ENCODE data around the gene SERAC1. TPM values are rescaled to one million over a fixed set of nuclear protein-coding genes. Genes with fewer than 3 reads are reported as not detected.

SERAC1 gene
- total and polyA plus RNA-seq, 4 donors: 2.0 to 4.4 (median 2.3) TPM

DNA sequence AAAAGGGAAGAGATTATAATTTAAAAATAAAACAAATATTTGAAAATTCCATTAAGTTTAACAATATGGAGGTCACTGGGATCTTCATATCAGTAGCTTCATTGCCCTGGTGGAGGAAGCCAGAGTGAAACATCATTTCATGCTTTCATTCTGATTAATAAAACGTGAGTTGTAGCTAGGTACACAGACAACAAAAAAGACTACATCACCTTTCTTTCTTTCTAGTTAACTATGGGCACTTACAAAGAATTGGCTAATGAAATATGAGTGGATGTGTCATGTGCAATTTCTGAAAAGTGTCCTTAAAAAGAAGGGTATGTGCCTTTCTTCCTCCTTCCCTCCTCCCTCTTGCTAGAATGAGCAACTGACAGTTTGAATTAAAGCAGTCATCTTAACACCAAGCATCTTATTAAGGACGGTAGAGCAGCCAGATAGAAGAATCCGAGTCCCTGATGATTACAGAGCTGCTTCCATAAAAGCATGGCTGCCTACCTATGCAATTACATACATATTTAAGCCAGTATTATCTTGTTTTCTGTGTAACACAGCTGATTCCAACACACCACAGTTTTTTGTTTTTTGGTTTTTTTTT, 3.4 kb downstream of the SERAC1 start (continued):
- TF ChIP-seq TAF1 (conservative IDR thresholded peaks at IDR 0.05) (no peak), EGR1 (IDR thresholded peaks at IDR 0.05; ENCODE audit: low read depth in 2 of 2) (no peak), NR2F2 (IDR thresholded peaks at IDR 0.05) (no peak)

DNA sequence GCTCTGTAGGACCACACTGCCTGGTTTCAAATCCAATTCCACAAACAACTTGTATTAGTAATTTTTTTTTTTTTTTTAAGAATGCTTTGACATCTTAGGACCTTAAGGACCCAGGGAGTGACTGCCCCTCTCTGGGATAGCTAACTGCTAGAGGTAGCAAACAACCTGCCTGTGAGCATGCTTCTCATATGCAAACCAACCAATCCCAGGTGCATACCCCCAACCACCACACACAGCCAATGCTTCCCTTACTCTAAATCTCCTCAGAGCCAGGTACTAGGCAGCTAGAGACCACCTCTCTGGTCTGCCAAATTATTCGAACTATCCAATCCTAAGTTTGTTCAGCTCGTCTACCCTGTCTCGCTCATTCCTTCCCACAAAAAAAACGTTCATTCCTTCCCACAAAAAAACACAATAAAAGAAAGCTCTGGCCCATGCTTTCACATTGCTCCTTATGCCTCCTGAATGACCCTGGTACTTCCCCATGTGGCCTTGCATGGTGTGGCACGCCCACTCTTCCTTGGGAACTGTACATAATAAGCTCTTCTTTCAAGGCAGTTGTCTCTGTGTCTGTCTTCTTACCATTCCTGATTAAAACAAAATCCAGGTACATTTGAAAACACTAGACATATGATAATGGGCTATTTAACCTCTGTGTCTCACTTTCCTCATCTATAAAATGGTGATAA, 6.4 kb downstream of the SERAC1 start:
- no peaks in the 10 kb centered on the region for H3K9me3 ChIP-seq (ENCODE audit: control insufficient read depth in 4 of 4, low read length in 3 of 4)
- H3K36me3 ChIP-seq (ENCODE audit: control insufficient read depth in 4 of 4, insufficient read depth in 3 of 4, low read depth in 1 of 4, low read length in 3 of 4): peaks cover 0 to 4% (median 0%) of the 10 kb centered on the region in 4 donors
- H3K4me1 ChIP-seq (ENCODE audit: control insufficient read depth in 4 of 4, insufficient read depth in 4 of 4, low read length in 3 of 4): no peaks in the 10 kb centered on the region
- WGBS: 76% methylated on average over 5 of the region's 5 CpGs
- H3K4me3 ChIP-seq (ENCODE audit: low read depth in 1 of 3, low read length in 3 of 3): no peak overlapping the region
- no peak overlapping the region for H3K9ac ChIP-seq (ENCODE audit: low read depth in 1 of 2, low read length in 2 of 2)
- H3K27ac ChIP-seq (ENCODE audit: low read depth in 1 of 2, low read length in 2 of 2): no peak overlapping the region
- TF ChIP-seq EGR1 (IDR thresholded peaks at IDR 0.05; ENCODE audit: low read depth in 2 of 2) (no peak), GABPA (IDR thresholded peaks at IDR 0.05 in 1 of 2, conservative IDR thresholded peaks at IDR 0.05 in 1 of 2) (no peak), FOXA1 (IDR thresholded peaks at IDR 0.05) (no peak), ATF3 (IDR thresholded peaks at IDR 0.05) (no peak), REST (IDR thresholded peaks at IDR 0.05) (no peak), HNF4A (conservative IDR thresholded peaks at IDR 0.05) (no peak), ZBTB33 (IDR thresholded peaks at IDR 0.05) (no peak), RXRA (IDR thresholded peaks at IDR 0.05) (no peak), CTCF (IDR thresholded peaks at IDR 0.05; ENCODE audit: low read depth, low read length, missing input control) (no peak), YY1 (IDR thresholded peaks at IDR 0.05) (no peak), JUND (IDR thresholded peaks at IDR 0.05) (no peak), NR2F2 (IDR thresholded peaks at IDR 0.05) (no peak), TAF1 (conservative IDR thresholded peaks at IDR 0.05) (no peak), SP1 (IDR thresholded peaks at IDR 0.05) (no peak), HNF4G (IDR thresholded peaks at IDR 0.05) (no peak), MAX (IDR thresholded peaks at IDR 0.05) (no peak), RAD21 (IDR thresholded peaks at IDR 0.05) (no peak), FOXA2 (IDR thresholded peaks at IDR 0.05) (no peak)
- no peaks in the 10 kb centered on the region for H3K27me3 ChIP-seq (ENCODE audit: control insufficient read depth in 4 of 4, insufficient read depth in 4 of 4, low read length in 3 of 4)
- no peak for DNase-seq (ENCODE audit: low spot score)
